GM13976 (cell line): ENCODE results near the gene FAM222B.
A peak's percentile ranks its signal among the peaks of the same experiment; 100 is the strongest.

ENCODE experiments used
- DNase-seq: peaks from one replicate; pipeline ENCODE4 v3.0.0; 2012; ENCODE audit warnings: low spot score
- in situ Hi-C: fragments of 300-500 bp; cut with MboI; formaldehyde crosslinking; loops from one replicate; pipeline ENCODE4 v1.12.0; 2022; ENCODE audit warnings: low sequenced_read_pairs, mixed read lengths, inconsistent platforms; ENCODE audit not compliant: unreplicated experiment
- TF ChIP-seq, protein P1 (sequence below): IDR thresholded peaks from 2 replicates; pipeline ENCODE4 v1.5.1; 2012; ENCODE audit warnings: borderline replicate concordance, mild to moderate bottlenecking; ENCODE audit not compliant: insufficient read depth; ENCODE audit errors: extremely low read depth, missing control alignments, control extremely low read depth

FAM222B gene

DNA sequence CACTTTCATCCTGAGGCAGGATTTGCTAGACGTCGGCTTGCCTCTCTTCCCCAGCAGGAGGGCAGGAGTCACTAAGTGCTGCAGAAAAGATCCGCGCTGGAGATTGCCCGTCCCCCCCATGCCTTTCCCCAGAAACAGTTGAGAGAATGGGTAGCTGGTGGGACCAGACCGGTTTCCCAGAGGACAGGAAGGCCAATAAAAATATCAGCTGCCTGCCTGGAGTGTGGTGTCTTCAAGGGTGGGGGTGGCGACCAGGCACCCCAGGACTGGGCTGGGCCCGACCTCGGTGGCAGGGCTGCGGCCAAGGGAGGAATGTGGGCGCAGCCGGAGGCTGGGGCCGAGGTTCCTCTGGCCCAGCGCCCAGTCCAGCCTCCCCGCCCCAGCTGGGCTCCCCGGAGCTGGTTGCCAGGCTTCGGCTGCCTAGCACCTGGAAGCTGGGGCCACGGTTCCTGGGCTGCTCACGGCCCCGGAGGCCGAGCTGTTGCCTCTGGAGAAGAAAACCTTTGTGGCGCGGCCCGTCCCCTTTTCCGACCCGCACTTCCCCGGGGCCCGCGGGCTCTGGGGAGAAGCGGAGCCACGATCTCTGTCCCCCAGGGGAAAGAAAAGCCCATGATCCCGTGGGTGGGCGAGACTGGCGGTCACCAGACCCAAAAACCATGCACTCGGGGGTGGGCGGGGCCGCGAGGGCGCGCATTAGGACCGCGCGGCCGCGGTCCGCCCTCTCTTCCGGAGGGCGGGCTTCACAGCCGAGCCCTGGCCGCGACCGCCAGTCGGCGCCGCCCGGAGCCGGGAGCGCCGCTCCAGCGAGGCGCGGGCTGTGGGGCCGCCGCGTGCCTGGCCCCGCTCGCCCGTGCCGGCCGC lies 99.1 kb downstream of the FAM222B start, which contains the start of gene TRAF4:
Gene TRAF4, plus strand, starts transcription at position 769 of the 861 bp plus-strand sequence. CDS start 102 bp downstream, outside the sequence.
- TF ChIP-seq, protein P1, sequence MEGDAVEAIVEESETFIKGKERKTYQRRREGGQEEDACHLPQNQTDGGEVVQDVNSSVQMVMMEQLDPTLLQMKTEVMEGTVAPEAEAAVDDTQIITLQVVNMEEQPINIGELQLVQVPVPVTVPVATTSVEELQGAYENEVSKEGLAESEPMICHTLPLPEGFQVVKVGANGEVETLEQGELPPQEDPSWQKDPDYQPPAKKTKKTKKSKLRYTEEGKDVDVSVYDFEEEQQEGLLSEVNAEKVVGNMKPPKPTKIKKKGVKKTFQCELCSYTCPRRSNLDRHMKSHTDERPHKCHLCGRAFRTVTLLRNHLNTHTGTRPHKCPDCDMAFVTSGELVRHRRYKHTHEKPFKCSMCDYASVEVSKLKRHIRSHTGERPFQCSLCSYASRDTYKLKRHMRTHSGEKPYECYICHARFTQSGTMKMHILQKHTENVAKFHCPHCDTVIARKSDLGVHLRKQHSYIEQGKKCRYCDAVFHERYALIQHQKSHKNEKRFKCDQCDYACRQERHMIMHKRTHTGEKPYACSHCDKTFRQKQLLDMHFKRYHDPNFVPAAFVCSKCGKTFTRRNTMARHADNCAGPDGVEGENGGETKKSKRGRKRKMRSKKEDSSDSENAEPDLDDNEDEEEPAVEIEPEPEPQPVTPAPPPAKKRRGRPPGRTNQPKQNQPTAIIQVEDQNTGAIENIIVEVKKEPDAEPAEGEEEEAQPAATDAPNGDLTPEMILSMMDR: peak; percentile 32
- in situ Hi-C loops: loop anchor here (25.0 kb wide), 1 partner anchor 369 kb away; no protein-coding TSS in a partner anchor
- peak; percentile 90 for DNase-seq

DNA sequence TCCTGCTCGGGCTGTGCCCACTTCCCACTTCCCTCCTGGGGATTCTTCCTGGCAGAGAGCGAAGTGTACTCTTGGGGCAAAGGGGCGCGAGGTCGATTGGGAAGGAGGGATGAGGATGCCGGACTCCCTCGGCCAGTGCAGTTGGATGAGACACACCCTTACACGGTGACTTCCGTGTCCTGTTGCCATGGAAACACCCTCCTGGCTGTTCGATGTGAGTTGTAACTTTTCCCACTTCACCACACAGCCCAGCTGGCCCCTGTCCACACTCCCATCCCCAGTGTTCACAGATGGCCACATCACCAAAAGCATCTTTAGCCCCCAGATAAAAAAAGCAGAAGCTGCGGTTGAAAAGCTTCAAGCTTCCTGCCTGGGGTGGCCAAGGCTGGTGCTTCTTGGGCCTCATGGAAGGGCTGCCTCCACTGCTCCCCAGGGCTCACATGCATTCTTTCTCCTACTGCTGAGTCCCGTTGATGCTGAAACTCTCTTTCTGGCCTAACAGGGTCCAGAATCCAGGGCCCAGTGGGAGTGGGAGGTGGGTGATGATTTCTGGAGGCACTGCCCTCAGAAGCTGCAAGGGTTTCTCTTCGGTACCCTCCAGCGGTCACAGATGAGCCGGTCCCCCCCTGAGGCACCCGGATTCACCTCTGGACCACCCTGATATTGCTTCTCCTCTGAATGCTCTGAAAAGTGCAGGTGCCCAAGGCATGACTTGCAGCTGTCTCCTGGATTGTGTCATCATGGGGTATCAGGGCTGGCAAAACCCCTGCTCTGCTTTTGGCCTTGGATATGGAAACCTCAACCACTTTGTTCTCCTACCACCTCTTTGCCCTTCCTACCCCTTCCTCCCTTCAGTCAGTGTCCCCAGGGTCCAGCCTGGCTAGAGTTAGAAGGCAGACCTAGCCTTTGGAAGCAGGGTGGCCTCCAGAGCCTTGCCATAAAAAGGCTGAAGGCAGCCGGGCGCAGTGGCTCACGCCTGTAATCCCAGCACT lies 100.9 kb downstream of the FAM222B start:
- DNase-seq: peak; percentile 62
- in situ Hi-C loops: loop anchor here (25.0 kb wide), 1 partner anchor 371 kb away; no protein-coding TSS in a partner anchor
- TF ChIP-seq, protein P1: no peak

DNA sequence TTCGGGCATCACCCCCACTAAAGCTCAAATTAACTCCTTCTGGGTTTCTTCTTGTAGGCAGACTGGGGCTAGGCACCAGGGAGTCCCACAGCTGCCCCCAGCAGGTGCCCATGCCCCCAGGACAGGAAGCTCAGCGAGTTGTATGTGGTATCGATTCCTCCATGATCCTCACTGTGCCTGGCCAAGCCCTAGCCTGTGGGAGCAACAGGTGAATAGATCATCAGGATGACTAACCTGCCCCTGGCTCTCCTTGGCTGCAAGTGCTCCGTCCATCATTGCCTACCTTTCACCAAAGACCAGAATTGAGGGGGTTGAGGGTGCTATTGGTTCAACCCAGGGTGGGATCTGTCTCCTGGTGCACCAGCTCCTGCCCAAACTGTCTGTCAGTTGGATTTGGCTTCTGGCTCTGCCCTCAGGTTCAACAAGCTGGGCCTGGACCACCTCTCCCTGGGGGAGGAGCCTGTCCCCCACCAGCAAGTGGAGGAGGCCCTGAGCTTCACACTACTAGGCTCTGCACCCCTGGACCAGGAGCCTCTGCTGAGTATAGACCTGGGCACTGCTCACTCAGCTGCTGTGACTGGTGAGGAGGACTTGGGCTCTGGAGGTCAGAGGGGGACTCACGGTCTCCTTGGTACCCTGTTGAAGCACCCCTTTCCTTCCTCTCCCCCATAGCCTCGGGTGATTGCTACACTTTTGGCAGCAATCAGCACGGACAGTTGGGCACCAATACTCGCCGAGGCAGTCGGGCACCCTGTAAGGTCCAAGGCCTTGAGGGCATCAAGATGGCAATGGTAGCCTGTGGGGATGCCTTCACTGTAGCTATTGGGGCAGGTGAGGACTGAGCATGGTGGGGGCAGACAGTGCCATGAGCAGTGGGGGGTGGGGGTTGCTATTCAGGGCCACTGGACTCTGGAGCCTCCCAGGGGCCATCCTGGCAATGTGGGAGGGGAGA lies 101.9 kb downstream of the FAM222B start:
- TF ChIP-seq, protein P1: no peak
- in situ Hi-C loops: loop anchor here (25.0 kb wide), 1 partner anchor 372 kb away; no protein-coding TSS in a partner anchor
- DNase-seq: no peak

DNA sequence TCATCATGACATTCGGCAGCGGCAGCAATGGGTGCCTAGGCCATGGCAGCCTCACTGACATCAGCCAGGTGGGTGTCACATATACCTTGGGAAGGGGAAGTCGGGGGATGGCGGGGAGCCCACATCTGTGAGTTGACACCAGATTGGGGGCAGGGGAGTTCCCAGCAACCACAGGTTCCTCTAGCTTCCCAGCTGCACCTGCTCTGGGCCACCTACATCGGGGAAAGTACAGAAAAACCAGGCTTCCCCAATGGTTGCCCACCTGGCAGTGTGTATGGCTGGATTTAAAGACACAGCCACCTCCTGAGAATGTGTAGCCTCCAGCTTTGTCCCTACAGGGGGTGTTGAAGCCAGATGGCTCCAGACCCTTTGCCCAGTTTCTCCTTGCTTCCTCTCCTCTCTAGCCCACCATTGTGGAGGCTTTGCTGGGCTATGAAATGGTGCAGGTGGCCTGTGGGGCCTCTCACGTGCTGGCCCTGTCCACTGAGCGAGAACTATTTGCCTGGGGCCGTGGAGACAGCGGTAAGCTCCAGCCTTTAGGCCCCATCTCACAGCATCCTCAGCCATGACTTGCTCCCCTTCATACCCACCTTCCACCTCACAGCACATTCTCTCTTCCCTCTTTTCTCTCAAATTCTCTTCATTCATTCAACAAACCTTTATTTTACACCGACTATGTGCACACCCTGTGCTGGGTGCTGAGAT lies 103.8 kb downstream of the FAM222B start:
- in situ Hi-C loops: loop anchor here (25.0 kb wide), 1 partner anchor 373 kb away; no protein-coding TSS in a partner anchor
- TF ChIP-seq, protein P1: no peak
- peak; percentile 60 for DNase-seq

DNA sequence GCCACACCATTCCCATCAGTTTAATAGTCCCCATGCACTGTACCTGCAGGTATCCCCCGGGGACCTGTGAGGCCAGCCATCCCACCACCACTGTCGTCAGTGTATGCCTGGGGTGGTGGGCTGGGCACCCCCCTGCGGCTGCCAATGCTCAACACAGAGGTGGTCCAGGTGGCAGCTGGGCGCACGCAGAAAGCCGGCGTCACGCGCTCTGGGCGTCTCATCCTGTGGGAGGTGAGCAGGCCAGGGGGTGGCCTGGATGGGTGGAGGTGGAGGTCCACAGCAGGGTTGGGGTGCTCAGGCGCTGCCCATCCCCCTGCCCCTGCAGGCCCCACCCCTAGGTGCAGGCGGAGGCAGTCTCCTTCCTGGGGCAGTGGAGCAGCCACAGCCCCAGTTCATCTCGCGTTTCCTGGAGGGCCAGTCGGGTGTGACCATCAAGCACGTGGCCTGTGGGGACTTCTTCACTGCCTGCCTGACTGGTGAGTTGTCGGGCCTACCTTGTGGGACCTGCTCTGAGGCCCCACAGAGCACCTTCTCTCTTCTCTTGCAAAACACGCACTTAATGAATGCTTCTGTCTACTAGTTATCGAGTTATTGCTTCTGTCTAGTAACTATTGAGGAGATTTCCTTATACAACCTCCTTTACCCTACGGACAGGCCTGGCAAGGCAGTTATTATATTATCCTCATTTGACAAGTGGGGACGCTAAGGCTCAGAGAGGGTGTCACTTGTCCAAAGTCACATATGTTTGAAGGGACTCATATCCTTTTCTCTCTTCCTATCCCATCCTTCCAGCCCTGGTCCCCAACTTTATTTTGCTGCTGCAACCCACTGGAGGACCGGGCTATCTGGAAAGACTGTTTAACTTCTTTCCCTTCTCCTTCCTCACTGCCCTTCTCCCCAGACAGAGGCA lies 104.6 kb downstream of the FAM222B start:
- in situ Hi-C loops: loop anchor here (25.0 kb wide), 1 partner anchor 374 kb away; no protein-coding TSS in a partner anchor

More for the DNA sequence above, 104.6 kb downstream of the FAM222B start:
- TF ChIP-seq, protein P1: no peak
- DNase-seq: peak; percentile 89
